Activated effector memory CD4-positive, alpha-beta T cell treated with anti-CD3 and anti-CD28 coated beads, Interleukin-2, amount 50 U/mL, for 16 hours (primary cell): ENCODE data around the gene VAPA.

Experiments used
- DNase-seq: peaks from one replicate; pipeline ENCODE4 v3.0.0-alpha.2; 2020

Gene VAPA

GRCh38 chr18:9984080-9984479 is 70.3 kb downstream of the VAPA start:
- no peak for DNase-seq

DNA sequence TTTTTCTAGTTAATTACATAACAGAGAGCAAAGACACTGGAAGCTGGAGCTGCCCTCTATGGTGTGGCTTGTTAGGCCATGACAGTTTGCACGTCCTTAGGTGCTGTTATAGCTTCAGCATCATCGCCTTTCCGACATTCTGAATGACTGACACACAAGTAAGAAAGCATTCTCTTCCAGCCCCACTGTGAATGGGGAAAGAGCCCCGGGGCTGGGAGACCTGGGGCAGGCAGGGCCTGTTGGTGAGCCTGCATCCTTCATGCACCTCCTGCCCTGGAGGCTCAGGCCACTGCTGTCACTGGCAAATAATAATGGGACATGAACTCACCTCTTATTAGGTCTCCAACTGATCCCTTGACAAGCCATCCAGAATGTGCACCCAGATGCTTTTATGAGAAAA is 71.8 kb downstream of the VAPA start:
- no peak for DNase-seq

GRCh38 chr18:9986156-9986930 is 72.5 kb downstream of the VAPA start:
- DNase-seq, result no peak

DNA sequence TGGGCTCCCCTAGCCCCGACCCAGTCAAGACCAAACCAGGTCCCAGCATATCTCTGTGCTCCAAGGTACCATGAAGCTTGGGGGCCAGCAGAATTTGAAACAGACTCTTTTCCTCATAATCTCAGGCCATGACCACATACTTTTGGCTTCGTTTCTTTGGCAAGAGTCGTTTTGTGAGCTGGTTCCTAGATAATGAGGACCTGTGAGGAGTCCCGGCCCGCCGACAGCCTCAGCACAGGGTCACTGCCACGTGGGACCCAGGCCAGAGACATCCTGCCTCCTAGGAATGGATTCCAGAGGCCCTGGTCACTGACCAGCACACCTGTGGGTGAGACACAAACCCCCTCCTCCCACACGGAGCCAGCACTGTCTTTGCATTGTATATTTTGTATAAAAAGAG is 73.5 kb downstream of the VAPA start:
- no peak for DNase-seq

DNA sequence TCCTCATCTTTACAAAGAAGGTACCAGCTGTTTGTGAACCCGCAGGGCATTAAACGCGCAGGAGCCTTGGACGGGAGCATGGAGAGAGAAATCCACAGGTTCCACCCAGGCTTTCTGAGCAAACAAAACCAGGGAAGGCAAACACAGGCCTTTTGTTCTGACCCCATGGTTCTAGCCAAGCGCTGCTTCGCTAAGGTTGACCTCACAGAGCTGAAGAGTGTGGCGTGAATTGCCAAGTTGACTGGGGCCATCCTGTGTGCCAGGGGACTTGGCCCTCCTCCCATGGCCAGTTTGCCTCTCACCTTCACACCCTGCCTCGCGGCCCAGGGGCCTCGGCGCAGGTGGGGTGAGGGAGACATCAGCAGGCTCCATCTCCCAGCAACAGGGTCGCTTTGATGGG is 74.1 kb downstream of the VAPA start:
- DNase-seq, result no peak

DNA sequence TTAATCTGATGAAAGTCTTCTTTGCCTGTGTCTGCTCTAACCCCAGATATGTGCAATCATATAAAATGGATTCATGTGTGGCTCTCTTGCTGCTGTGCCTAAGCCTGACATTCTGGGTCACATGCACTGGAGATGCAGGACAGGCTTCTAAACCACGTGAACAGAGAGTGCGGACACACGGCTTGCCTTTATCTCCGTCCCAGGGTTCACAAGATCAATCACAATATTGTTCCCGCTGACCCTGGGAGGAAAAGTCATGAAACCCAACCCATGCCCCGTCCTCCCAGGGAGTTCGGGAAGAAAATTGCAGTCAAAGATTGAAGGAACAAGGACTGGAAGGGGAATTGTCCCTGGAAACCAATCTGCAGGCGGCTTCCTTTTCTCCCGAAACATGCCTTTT is 74.8 kb downstream of the VAPA start:
- DNase-seq, result no peak

GRCh38 chr18:9989481-9989880 is 75.7 kb downstream of the VAPA start:
- DNase-seq, result no peak

GRCh38 chr18:9991011-9992000 is 77.5 kb downstream of the VAPA start:
- no peak for DNase-seq

- no peak for DNase-seq
These were observed 78.6 kb downstream of the VAPA start for GRCh38 chr18:9992300-9992972.

- DNase-seq, result no peak
These were observed 79.2 kb downstream of the VAPA start for GRCh38 chr18:9992973-9993520.

DNA sequence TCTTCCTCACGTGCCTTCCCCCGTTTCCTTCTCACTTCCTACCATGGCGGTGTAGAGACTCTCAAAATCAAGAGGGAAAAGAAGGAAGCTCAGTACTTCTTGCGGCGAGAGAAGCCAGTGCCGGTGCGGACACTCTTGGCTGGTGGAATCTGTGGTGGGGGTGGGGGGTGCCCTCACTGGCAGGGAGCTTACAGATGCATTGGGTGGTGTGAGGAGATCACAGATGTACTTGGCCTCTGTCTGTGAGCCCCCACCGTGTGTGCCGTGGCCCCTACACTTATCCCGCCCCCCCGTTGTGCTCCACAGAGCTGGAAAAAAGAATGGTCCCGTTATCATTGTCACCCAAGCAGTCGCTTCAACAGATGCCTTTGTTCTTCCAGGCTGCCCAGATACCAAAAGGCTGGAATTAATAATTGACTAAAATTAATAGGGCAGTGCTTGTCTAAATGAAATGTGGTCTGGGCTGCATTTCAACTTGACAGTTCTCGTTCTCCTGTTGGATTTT is 79.8 kb downstream of the VAPA start:
- DNase-seq, result no peak

- DNase-seq, result no peak
These were observed 80.3 kb downstream of the VAPA start for GRCh38 chr18:9994026-9994570.

DNA sequence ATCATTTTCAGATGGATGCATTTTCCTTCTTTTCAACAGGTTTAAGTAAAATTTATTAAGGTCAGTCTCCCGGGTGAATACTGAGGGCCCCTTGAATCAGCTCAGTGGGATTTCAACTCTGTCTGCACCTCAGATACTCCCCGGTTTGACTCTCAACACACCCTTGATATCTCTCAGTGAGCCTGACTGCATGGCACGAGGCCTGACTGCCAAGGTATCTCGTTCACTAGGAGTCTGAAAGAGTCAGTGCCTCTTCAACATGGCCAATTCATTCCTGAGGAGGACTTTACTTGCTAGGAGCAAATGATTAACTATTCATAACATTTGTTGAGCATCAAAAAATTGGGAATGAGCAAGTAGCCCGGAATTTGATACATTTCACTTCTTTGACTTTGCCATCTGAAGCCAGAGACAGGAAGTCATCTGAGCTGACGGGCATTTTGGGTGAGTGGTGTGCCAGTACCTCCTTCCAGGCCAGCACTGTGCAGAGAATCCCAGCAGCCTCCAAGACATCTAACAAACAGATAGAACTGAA is 81.0 kb downstream of the VAPA start:
- no peak for DNase-seq

DNA sequence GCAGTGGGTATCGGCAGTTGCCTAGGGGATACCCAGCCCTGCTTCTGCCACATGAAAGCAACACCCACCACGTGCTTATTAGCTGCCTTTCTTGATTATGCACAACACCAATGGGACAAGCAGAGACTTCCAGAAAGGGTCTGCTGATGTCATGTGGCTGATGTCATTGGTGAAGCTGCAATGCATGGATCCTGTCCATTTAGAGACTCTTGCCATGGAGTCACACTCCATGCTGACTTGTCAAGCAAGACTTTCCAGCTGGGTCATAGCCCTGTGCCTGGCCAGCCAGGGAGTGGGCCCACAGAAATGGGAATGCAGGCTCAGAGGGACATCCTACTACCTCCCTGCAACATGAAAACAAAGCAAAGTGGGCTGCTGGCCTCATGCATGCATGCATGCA is 81.8 kb downstream of the VAPA start:
- DNase-seq, result no peak

GRCh38 chr18:9996094-9996493 is 82.3 kb downstream of the VAPA start:
- DNase-seq, result no peak

GRCh38 chr18:9997711-9998110 is 83.9 kb downstream of the VAPA start:
- no peak for DNase-seq

GRCh38 chr18:9998330-9998729 is 84.5 kb downstream of the VAPA start:
- DNase-seq, result no peak

- no peak for DNase-seq
These were observed 88.5 kb downstream of the VAPA start for GRCh38 chr18:10002280-10002679.

DNA sequence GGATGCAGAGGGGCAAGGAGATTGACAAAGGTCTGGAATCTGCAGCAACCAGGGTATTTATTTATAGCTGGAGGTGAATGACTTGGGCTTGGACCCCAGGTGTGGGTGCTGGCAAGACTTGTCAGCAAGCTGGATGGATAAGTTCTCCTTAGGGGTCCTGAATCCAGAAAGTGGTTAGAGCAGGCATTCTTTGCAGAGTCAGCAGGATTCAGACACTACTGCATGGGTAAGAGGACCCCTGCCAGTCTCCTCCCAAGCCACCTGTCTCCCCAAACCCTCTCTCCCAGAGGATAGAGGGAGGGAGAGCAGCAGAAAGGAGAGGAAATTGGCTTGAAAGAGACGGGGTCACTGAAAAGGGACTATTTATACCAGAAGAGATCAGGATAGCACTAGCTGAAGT is 89.5 kb downstream of the VAPA start:
- DNase-seq, result no peak

GRCh38 chr18:10003866-10004265 is 90.0 kb downstream of the VAPA start:
- no peak for DNase-seq

- DNase-seq, result no peak
These were observed 92.6 kb downstream of the VAPA start for GRCh38 chr18:10006311-10006893.
